K562 (cell line): ENCODE measurements around the gene MAD1L1. TPM values are rescaled to one million over a fixed set of nuclear protein-coding genes. Genes with fewer than 3 reads are reported as not detected.

Source experiments
- CREB5 ChIP-seq: fragments of 250-450 bp; sonication (Bioruptor Pico); IDR thresholded peaks from 2 replicates; pipeline ENCODE4 v1.5.0; 2020; ENCODE audit warnings: mild to moderate bottlenecking
- DNMT1 ChIP-seq: fragments of 450-650 bp; IDR thresholded peaks from 2 replicates; pipeline ENCODE4 v1.6.1; 2016; ENCODE audit warnings: antibody characterized with exemption, mild to moderate bottlenecking
- ELF1 ChIP-seq: fragments of 200-800 bp; sonication (Bioruptor generic); IDR thresholded peaks from 2 replicates; pipeline ENCODE4 v1.6.1; 2016; ENCODE audit warnings: missing genetic modification characterization, missing compliant biosample characterization
- GATAD2A ChIP-seq: fragments of 450-650 bp; IDR thresholded peaks from 2 replicates; pipeline ENCODE4 v1.6.1; 2017
- HMG20B ChIP-seq: fragments of 250-450 bp; sonication (Bioruptor Pico); IDR thresholded peaks from 2 replicates; pipeline ENCODE4 v1.5.0; 2021; ENCODE audit warnings: mild to moderate bottlenecking
- MTA3 ChIP-seq: fragments of 450-650 bp; formaldehyde crosslinking; IDR thresholded peaks from 2 replicates; pipeline ENCODE4 v1.6.1; 2017; ENCODE audit warnings: mild to moderate bottlenecking, borderline replicate concordance
- SAFB2 ChIP-seq: fragments of 200-400 bp; formaldehyde crosslinking; IDR thresholded peaks from 2 replicates; pipeline ENCODE4 v1.6.1; 2018; ENCODE audit warnings: borderline replicate concordance, low read length, low read depth, moderate library complexity; ENCODE audit not compliant: severe bottlenecking
- SREBF1 ChIP-seq: fragments of 150-350 bp; IDR thresholded peaks from 2 replicates; pipeline ENCODE4 v1.6.1; 2014; ENCODE audit warnings: antibody characterized with exemption, low read depth, low read length, borderline replicate concordance
- SRSF9 ChIP-seq: fragments of 200-400 bp; formaldehyde crosslinking; IDR thresholded peaks from 2 replicates; pipeline ENCODE4 v1.6.1; 2017; ENCODE audit warnings: low read depth, low read length, borderline replicate concordance
- U2AF1 ChIP-seq: fragments of 200-400 bp; formaldehyde crosslinking; optimal IDR thresholded peaks from 2 replicates; pipeline ENCODE3; 2017; ENCODE audit warnings: mild to moderate bottlenecking, low read depth, low read length, moderate library complexity
- ZBTB5 ChIP-seq: fragments of 450-650 bp; IDR thresholded peaks from 2 replicates; pipeline ENCODE4 v1.6.1; 2017; ENCODE audit warnings: antibody characterized with exemption
- ZKSCAN8 ChIP-seq: fragments of 200-800 bp; sonication (Bioruptor generic); IDR thresholded peaks from 2 replicates; pipeline ENCODE4 v1.6.1; 2016; ENCODE audit warnings: missing genetic modification characterization, missing compliant biosample characterization
- ZNF217 ChIP-seq: sonication (generic); formaldehyde crosslinking; IDR thresholded peaks from 2 replicates; pipeline ENCODE4 v1.8.0; 2022; ENCODE audit warnings: mild to moderate bottlenecking, missing genetic modification reagents
- ZNF274 ChIP-seq: IDR thresholded peaks from 2 replicates; pipeline ENCODE4 v1.6.1; 2011; ENCODE audit warnings: low read depth, mild to moderate bottlenecking, low read length, moderate library complexity, borderline replicate concordance
- ZNF507 ChIP-seq: conservative IDR thresholded peaks from 2 replicates; pipeline ENCODE4 v1.6.1; 2017; ENCODE audit warnings: missing genetic modification characterization, missing compliant biosample characterization
- ZNF695 ChIP-seq: fragments of 450-650 bp; formaldehyde crosslinking; IDR thresholded peaks from 2 replicates; pipeline ENCODE4 v1.4.0; 2020; ENCODE audit warnings: mild to moderate bottlenecking, moderate library complexity
- ZNF696 ChIP-seq: fragments of 250-450 bp; sonication (Bioruptor Pico); conservative IDR thresholded peaks from 2 replicates; pipeline ENCODE4 v1.4.0; 2020; ENCODE audit warnings: mild to moderate bottlenecking, moderate library complexity
- polyA plus RNA-seq, 8 experiments: library from polyadenylated mRNA; depleted of rRNA in 4 of 8; stranded (reverse) in 5 of 8; unstranded in 3 of 8; fragments of >200 nt; fragmentation: Nextera tagmentation in 2 of 8; fragmentation: Illumina TruSeq in 1 of 8; extraction: Ambion mirVana in 2 of 8; extraction: Trizol in 1 of 8; gene quantifications; 2 replicates each; pipeline versions ENCODE4 v1.2.1 to v1.2.3, GENCODE V29; 2011 to 2014; ENCODE audit warnings: inconsistent platforms in 1 of 8, missing spikeins in 1 of 8
- total RNA-seq, 7 experiments: library from RNA; depleted of rRNA in 6 of 7; stranded (reverse); fragments of >200 nt in 6 of 7; fragmentation: Illumina TruSeq in 2 of 7; extraction: Trizol in 2 of 7; gene quantifications; 2 replicates each; pipeline versions ENCODE4 v1.2.1 to v1.2.3, GENCODE V29; 2011 to 2021; ENCODE audit warnings: low replicate concordance in 1 of 7
- TF ChIP-seq, protein P1 (sequence below): fragments of 250-450 bp; sonication (Bioruptor Pico); IDR thresholded peaks from 2 replicates; pipeline ENCODE4 v1.5.1; 2021; ENCODE audit warnings: mild to moderate bottlenecking
- TF ChIP-seq, protein P2 (sequence below): fragments of 250-450 bp; sonication (Bioruptor Pico); IDR thresholded peaks from 2 replicates; pipeline ENCODE4 v1.5.0; 2020; ENCODE audit warnings: mild to moderate bottlenecking, borderline replicate concordance
- TF ChIP-seq, protein P3 (sequence below): fragments of 450-650 bp; IDR thresholded peaks from 2 replicates; pipeline ENCODE4 v1.6.1; 2016; ENCODE audit warnings: borderline replicate concordance

MAD1L1 gene
- total and polyA plus RNA-seq, 9 of the 15 experiments (the other 6 are each of a cell fraction or from before 2014, with no cell fraction given) = 1.7 to 89.7 (median 18.0) TPM

- TF ChIP-seq ZNF274 = no peak
- no peak for TF ChIP-seq ZKSCAN8 (CRISPR knock-in tag)
- TF ChIP-seq U2AF1 = no peak
- no peak for TF ChIP-seq ZNF507 (tag)
- TF ChIP-seq GATAD2A = peak; percentile 79
- no peak for TF ChIP-seq HMG20B
- no peak for TF ChIP-seq SRSF9
- TF ChIP-seq, protein P1, sequence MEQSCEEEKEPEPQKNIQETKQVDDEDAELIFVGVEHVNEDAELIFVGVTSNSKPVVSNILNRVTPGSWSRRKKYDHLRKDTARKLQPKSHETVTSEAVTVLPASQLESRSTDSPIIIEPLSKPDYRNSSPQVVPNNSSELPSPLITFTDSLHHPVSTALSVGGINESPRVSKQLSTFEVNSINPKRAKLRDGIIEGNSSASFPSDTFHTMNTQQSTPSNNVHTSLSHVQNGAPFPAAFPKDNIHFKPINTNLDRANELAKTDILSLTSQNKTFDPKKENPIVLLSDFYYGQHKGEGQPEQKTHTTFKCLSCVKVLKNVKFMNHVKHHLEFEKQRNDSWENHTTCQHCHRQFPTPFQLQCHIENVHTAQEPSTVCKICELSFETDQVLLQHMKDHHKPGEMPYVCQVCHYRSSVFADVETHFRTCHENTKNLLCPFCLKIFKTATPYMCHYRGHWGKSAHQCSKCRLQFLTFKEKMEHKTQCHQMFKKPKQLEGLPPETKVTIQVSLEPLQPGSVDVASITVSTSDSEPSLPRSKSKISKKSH = no peak
- TF ChIP-seq SREBF1 = no peak
- no peak for TF ChIP-seq ZNF217 (CRISPR knock-in tag)
- no peak for TF ChIP-seq ZNF695 (CRISPR knock-in tag)
- TF ChIP-seq, protein P2, sequence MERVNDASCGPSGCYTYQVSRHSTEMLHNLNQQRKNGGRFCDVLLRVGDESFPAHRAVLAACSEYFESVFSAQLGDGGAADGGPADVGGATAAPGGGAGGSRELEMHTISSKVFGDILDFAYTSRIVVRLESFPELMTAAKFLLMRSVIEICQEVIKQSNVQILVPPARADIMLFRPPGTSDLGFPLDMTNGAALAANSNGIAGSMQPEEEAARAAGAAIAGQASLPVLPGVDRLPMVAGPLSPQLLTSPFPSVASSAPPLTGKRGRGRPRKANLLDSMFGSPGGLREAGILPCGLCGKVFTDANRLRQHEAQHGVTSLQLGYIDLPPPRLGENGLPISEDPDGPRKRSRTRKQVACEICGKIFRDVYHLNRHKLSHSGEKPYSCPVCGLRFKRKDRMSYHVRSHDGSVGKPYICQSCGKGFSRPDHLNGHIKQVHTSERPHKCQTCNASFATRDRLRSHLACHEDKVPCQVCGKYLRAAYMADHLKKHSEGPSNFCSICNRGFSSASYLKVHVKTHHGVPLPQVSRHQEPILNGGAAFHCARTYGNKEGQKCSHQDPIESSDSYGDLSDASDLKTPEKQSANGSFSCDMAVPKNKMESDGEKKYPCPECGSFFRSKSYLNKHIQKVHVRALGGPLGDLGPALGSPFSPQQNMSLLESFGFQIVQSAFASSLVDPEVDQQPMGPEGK (CRISPR knock-in tag) = no peak
- TF ChIP-seq DNMT1 = no peak
- peak; percentile 96 for TF ChIP-seq MTA3
- no peak for TF ChIP-seq CREB5 (CRISPR knock-in tag)
- TF ChIP-seq SAFB2 = no peak
- TF ChIP-seq, protein P3, sequence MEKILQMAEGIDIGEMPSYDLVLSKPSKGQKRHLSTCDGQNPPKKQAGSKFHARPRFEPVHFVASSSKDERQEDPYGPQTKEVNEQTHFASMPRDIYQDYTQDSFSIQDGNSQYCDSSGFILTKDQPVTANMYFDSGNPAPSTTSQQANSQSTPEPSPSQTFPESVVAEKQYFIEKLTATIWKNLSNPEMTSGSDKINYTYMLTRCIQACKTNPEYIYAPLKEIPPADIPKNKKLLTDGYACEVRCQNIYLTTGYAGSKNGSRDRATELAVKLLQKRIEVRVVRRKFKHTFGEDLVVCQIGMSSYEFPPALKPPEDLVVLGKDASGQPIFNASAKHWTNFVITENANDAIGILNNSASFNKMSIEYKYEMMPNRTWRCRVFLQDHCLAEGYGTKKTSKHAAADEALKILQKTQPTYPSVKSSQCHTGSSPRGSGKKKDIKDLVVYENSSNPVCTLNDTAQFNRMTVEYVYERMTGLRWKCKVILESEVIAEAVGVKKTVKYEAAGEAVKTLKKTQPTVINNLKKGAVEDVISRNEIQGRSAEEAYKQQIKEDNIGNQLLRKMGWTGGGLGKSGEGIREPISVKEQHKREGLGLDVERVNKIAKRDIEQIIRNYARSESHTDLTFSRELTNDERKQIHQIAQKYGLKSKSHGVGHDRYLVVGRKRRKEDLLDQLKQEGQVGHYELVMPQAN = no peak
- no peak for TF ChIP-seq ELF1 (tag)
- no peak for TF ChIP-seq ZNF696 (CRISPR knock-in tag)
- TF ChIP-seq ZBTB5 = no peak
Observed at GRCh38 chr7:2104107-2104710, 128.5 kb downstream of the MAD1L1 start (continued).
